Measurements from ENCODE around the gene ASIC5. TPM values are rescaled to one million over a fixed set of nuclear protein-coding genes. Genes with fewer than 3 reads are reported as not detected.

Gene ASIC5
- total RNA-seq, 1 experiment from 2014 or later: not detected

GRCh38 chr4:155879767-155880166, 13.7 kb upstream of the ASIC5 start:
- DNase-seq (ENCODE audit: low spot score): no peak

DNA sequence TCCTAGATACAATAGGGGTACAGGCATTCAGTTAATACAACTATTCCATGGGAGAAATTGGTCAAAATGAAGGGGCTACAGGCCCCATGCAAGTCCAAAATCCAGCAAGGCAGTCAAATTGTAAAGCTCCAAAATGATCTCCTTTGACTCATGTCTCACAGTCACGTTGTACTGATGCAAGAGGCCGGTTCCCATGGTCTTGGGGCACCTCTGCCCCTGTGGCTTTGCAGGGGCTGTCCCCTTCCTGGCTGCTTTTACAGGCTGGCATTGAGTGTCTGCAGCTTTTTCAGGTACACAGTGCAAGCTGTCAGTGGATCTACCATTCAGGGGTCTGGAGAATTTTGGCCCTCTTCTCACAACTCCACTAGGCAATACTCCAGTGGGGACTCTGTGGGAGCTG, 12.5 kb upstream of the ASIC5 start:
- no peak for DNase-seq (ENCODE audit: low spot score)

GRCh38 chr4:155877971-155878370, 11.9 kb upstream of the ASIC5 start:
- no peak for DNase-seq (ENCODE audit: low spot score)

DNA sequence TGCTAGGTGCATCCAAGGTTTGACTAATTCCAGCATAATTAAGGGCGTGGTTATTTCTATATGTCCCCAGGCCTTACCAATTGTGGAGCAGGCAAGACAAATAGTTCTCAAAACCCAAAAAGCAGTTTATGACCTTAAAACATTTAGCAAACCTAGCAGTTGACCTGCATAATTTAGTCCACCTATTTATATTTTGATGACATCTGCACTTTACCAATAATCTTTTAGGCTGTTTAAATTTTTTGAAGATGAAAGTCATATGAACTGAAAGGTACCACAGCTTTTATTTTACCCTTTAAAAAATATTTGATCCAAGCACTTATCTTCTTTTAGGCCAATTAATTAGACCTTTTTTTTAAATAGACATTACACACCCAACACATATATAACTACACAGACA, 9.8 kb upstream of the ASIC5 start:
- DNase-seq (ENCODE audit: low spot score): no peak

DNA sequence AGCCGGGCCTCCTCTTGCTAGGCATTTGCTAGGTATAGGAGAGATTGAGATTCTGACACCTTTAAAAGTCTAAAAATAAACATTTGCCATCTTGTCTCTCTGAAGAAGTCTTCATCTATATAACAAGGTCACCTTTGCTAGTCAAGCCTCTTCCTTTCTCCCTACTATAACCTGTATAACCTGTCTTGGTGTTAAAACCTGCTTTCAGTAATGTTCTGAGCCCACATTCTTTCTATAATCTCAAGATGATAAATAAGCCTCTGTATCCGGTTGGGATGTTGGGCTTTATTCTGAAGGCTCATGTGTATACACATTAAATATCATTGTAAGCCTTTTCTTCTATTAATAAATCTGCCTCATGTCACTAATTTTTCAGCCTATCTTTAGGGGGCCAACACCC, 10.2 kb downstream of the ASIC5 start:
- no peak for DNase-seq (ENCODE audit: low spot score)

DNA sequence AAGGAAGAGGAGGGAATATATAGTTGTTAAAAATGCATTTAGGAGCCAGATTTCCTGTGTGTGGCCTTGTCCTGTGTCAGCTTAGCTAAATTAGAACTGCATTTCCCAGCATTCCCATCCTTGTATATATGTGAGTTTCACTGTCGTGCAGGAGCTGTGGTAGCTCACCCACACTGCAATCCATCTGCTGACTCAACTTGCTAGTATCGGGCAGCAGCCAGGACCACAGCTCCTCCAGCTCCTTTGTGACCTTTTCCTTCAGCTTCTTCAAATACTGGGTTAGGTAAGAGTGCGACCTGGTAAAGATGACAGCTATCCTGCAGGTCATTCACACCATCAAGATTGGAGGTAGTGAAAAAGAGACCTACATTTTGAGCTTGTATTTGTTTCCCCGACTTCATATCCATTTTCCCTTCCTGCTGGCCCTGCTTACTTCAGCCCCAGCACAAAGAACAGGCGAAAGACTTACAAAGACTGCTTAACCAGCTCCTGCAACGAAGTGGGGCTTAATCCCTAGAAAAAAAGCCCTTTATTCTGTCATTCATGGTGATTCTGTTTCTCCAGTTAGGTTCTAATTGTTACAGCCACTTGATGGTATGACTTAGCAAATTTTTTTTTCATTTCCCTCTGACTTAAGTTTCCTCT, 11.4 kb downstream of the ASIC5 start:
- DNase-seq (ENCODE audit: low spot score): peak; percentile 77

DNA sequence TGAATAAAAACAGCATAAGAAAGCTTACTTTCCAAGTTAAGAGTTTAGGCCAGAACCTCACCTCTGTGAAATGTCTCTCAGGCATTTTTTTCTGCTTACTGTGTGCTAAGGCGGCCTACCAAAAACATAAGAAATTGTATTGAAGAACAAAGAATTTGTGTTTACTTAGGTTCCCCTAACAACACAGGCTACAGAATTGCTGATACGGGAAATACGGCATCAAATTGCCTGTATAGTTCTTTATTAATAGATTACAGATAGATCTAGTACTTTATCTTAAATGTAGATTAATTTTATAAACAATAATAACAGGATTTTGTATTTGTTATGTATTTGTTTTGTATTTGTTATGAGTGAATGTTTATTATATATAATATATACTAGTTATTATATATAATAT, 12.9 kb downstream of the ASIC5 start:
- DNase-seq (ENCODE audit: low spot score): no peak

- DNase-seq (ENCODE audit: low spot score): no peak
Observed at GRCh38 chr4:155849042-155849441, 17.0 kb downstream of the ASIC5 start.

DNA sequence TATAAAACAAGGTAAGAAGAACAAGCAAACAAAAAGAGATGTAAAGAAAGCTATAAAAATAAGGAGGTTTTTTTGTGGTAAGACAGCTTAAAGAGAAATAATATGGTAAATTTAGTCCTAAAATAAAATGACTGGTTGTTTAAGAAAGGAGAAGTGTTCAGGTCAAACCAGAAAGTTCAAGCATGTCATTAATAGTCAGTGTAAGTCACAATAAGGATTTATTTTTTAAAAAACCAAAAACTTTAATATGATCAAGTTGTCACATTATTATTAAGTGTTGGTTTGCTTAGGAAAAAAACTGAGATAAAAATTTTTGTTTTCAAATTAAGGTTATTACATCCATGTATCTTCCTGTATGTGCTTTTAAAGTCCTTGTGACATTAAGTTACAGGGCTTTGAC, 19.1 kb downstream of the ASIC5 start:
- no peak for DNase-seq (ENCODE audit: low spot score)

- no peak for DNase-seq (ENCODE audit: low spot score)
Observed at GRCh38 chr4:155842080-155842479, 24.0 kb downstream of the ASIC5 start.

DNA sequence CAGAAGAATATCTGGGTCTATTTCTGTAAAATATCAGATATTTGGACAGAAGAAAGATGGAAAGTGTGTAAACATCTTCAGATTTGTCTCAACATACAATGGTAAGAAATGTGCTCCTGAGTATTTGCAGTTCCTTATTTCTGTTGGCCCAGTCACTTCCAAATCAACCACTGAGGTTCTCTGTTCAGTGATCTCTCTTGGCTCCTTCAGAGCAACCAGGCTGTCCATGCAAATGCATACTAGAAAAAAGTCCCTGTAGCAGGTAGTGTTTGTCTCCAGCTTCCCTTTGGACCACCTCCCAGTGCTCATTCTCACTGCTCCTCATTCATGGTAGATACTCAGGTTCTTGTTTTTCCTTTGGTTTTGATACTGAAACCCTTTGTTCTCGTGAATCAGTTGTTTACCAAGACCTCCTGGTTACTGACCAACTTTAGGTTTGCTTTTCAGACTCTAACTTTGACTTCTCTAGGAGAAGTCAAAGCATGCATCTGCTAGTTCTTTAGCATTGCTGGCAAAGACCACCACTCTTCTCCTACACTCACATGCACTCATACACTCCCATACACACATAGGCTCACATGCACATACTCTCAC, 28.8 kb downstream of the ASIC5 start:
- DNase-seq (ENCODE audit: low spot score): no peak

- DNase-seq (ENCODE audit: low spot score): no peak
Observed at GRCh38 chr4:155832664-155833063, 33.4 kb downstream of the ASIC5 start.

- no peak for DNase-seq (ENCODE audit: low spot score)
Observed at GRCh38 chr4:155828628-155829027, 37.4 kb downstream of the ASIC5 start.

DNA sequence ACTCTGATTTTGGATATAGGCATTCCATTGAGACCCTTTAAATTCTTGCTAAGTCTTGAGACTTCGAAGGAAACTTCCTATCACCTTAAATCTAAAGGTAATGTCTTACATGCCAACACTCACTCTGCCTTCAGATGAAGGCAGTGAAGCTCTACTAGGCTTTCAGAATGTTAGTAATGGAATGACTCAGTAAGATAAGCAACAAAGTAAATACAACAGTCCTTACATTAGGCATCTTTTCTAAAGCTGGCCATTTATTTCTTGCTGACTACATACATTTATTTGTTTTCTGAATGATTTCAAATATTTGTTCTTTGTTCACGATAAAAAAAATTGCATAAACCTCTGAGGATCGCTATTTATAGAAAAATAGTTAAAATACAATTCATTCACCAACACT, 43.5 kb downstream of the ASIC5 start:
- no peak for DNase-seq (ENCODE audit: low spot score)

GRCh38 chr4:155820887-155821518, 45.1 kb downstream of the ASIC5 start:
- DNase-seq (ENCODE audit: low spot score): no peak

DNA sequence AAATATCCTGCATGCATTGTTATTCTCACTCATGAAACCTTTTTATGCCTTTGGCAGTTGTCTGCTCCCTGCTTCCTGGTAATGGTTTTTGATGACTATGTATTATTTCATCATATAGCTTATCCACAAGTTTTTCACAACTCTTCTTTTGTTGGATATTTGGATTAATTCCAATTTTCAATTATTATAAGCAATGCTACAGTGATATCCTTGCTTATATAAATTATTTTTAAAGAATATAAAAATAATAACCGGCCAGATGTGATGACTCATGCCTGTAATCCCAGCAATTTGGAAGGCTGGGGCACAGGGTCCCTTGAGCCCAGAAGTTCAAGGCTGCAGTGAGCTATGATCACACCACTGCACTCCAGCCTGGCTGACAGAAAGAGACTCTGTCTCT, 47.0 kb downstream of the ASIC5 start:
- no peak for DNase-seq (ENCODE audit: low spot score)

DNA sequence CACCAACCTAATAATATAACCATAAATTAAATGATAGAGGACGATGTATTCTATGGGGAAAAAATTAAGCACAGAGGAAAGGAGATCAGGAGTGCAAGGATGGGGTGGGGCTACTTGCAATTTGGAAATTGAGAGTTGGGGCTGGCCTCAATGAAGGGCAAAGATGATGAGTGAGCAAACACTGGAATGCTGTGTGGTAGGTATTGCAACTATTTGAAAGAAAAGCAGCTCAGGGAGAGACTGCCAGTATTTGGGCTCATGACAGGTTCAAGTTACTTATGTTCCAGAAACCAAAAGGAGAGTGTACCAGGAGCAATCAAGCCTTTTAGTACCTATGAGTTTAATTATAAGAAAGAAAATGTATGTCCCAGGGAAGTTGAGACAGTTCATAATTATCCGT, 47.4 kb downstream of the ASIC5 start:
- no peak for DNase-seq (ENCODE audit: low spot score)

GRCh38 chr4:155811083-155811482, 55.0 kb downstream of the ASIC5 start:
- peak; percentile 30 for DNase-seq (ENCODE audit: low spot score)

DNA sequence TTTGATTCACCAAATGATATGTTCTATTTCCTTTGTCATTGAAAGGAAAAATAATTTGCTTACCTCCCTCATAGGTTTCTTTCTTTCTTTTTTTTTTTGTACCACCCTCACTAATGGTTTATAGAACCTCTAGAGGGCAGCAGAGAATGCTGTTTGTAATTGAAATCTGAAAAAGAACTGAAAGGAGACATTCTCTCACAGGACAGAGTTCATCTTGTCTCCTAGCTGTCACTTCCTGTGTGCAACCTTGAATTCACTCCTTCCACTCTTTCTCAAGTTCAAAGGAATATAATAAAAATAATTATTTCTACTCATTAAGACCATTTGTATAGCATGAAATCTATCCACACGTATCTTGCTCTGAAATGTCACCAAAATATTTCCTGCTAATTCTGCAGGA, 56.2 kb downstream of the ASIC5 start:
- DNase-seq (ENCODE audit: low spot score): peak; percentile 81

GRCh38 chr4:155807021-155807420, 59.1 kb downstream of the ASIC5 start:
- peak; percentile 34 for DNase-seq (ENCODE audit: low spot score)

DNA sequence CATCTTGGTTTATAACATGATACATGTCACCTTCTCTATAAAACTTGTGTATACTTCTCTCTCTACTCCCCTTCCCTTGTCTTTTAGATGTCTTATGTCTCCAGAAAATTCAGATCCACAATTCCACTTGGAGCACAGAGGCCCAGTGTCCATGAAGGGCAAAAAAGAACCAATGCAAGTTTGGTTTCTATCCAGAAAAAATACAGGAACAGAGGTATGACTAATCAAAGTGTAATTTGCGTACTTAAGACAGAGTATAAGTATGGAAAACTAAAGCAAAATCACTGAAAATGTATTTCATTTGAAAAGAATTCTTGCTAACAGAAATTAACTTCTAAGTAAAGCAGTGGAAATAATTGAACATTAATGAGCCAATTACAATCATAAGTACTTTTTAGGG, 61.1 kb downstream of the ASIC5 start:
- DNase-seq (ENCODE audit: low spot score): no peak

GRCh38 chr4:155802190-155802959, 63.7 kb downstream of the ASIC5 start:
- DNase-seq (ENCODE audit: low spot score): peak; percentile 75
